ENCODE results near the gene KCNK7. TPM values are rescaled to one million over a fixed set of nuclear protein-coding genes. Genes with fewer than 3 reads are reported as not detected.

Gene KCNK7
- total RNA-seq, 2 donors from 2014 or later = 0.39 TPM; not detected in 1

- Histone ChIP-seq H3K27me3 (no peaks in the 10 kb centered on the region), H3K27ac (no peak overlapping the region), H3K36me3 (peaks cover 79% of the 10 kb centered on the region), H3K4me1 (peaks cover 0 to 9% of the 10 kb centered on the region in 2 donors), H3K4me3 (no peak overlapping the region), H3K9me3 (no peaks in the 10 kb centered on the region)
- DNase-seq (ENCODE audit: low spot score) = no peak
- TF ChIP-seq CTCF (IDR thresholded peaks at IDR 0.05) = no peak
These were observed 28.4 kb upstream of the KCNK7 start for GRCh38 chr11:65623852-65624616.

GRCh38 chr11:65623177-65623576, 27.6 kb upstream of the KCNK7 start:
- Histone ChIP-seq H3K27me3 (no peaks in the 10 kb centered on the region), H3K4me3 (no peak overlapping the region), H3K4me1 (peaks cover 0 to 9% of the 10 kb centered on the region in 2 donors), H3K36me3 (peaks cover 79% of the 10 kb centered on the region), H3K9me3 (no peaks in the 10 kb centered on the region), H3K27ac (no peak overlapping the region)
- no peak for TF ChIP-seq CTCF (IDR thresholded peaks at IDR 0.05)
- DNase-seq (ENCODE audit: low spot score) = no peak

GRCh38 chr11:65622011-65622410, 26.4 kb upstream of the KCNK7 start:
- Histone ChIP-seq H3K4me3 (no peak overlapping the region), H3K9me3 (no peaks in the 10 kb centered on the region), H3K36me3 (peaks cover 77% of the 10 kb centered on the region), H3K27ac (no peak overlapping the region), H3K4me1 (peaks cover 0 to 13% of the 10 kb centered on the region in 2 donors), H3K27me3 (no peaks in the 10 kb centered on the region)
- no peak for DNase-seq (ENCODE audit: low spot score)
- no peak for TF ChIP-seq CTCF (IDR thresholded peaks at IDR 0.05)

- peaks cover 72% of the 10 kb centered on the region for H3K36me3 ChIP-seq
- H3K27me3 ChIP-seq = no peaks in the 10 kb centered on the region
- H3K4me1 ChIP-seq = peaks cover 0 to 18% of the 10 kb centered on the region in 2 donors
- no peak overlapping the region for H3K4me3 ChIP-seq
- H3K27ac ChIP-seq = no peak overlapping the region
- DNase-seq (ENCODE audit: low spot score) = no peak
- TF ChIP-seq CTCF (IDR thresholded peaks at IDR 0.05) = no peak
- H3K9me3 ChIP-seq = no peaks in the 10 kb centered on the region
These were observed 25.9 kb upstream of the KCNK7 start for GRCh38 chr11:65621460-65621859.

- Histone ChIP-seq H3K9me3 (no peaks in the 10 kb centered on the region), H3K36me3 (peaks cover 66% of the 10 kb centered on the region), H3K4me3 (no peak overlapping the region), H3K27me3 (no peaks in the 10 kb centered on the region), H3K4me1 (peaks cover 0 to 18% of the 10 kb centered on the region in 2 donors), H3K27ac (no peak overlapping the region)
- no peak for TF ChIP-seq CTCF (IDR thresholded peaks at IDR 0.05)
- DNase-seq (ENCODE audit: low spot score) = no peak
These were observed 25.1 kb upstream of the KCNK7 start for GRCh38 chr11:65620666-65621065.

All from right atrium auricular region (tissue), 2 donors.